Vagina (tissue), 2 donors: ENCODE results near the gene PPP2R5C. TPM values are rescaled to one million over a fixed set of nuclear protein-coding genes. Genes with fewer than 3 reads are reported as not detected.

Experiments
- DNase-seq, 2 donors: peaks; one replicate each; pipeline ENCODE4 v3.0.0-alpha.2; 2017; ENCODE audit errors: extremely low spot score in 2 of 2
- H3K27ac ChIP-seq: fragments of 200-600 bp; sonication (generic); one replicate; pipeline ENCODE4 v1.5.1; 2019
- H3K27me3 ChIP-seq: fragments of 200-600 bp; sonication (generic); one replicate; pipeline ENCODE4 v1.5.1; 2019
- H3K36me3 ChIP-seq, 2 donors: fragments of 200-600 bp; sonication (generic); one replicate each; pipeline ENCODE4 v1.5.1; 2017 to 2019
- H3K4me1 ChIP-seq: fragments of 200-600 bp; sonication (generic); one replicate; pipeline ENCODE4 v1.5.1; 2019
- H3K4me3 ChIP-seq, 2 donors: fragments of 200-600 bp; sonication (generic); 1 replicate in 1 of 2; 2 replicates in 1 of 2; pipeline ENCODE4 v1.5.1; 2016 to 2019
- H3K9me3 ChIP-seq: fragments of 200-600 bp; sonication (generic); one replicate; pipeline ENCODE4 v1.5.1; 2019
- POLR2A ChIP-seq, 2 donors: fragments of 450-650 bp; IDR thresholded peaks; one replicate each; pipeline ENCODE4 v1.6.1; 2017; ENCODE audit warnings: antibody characterized with exemption in 2 of 2, mild to moderate bottlenecking in 2 of 2, moderate library complexity in 2 of 2
- POLR2AphosphoS5 ChIP-seq, 2 donors: sonication (generic); formaldehyde crosslinking; IDR thresholded peaks; one replicate each; pipeline ENCODE4 v1.9.0; 2017; ENCODE audit warnings: antibody characterized with exemption in 2 of 2, mild to moderate bottlenecking in 2 of 2, low read depth in 1 of 2; ENCODE audit not compliant: insufficient read depth in 1 of 2
- intact Hi-C: fragments of 100-400 bp; cut with DNase I; formaldehyde crosslinking; loops from one replicate; pipeline ENCODE4 v1.15.1; 2023
- total RNA-seq: library from RNA; depleted of rRNA; stranded (reverse); fragments of >200 nt; gene quantifications from one replicate; pipeline ENCODE4 v1.2.3, GENCODE V29; 2016
- TF ChIP-seq, protein P1 (sequence below), 3 experiments: fragments of 450-650 bp in 2 of 3; fragments of 200-600 bp in 1 of 3; sonication (generic) in 1 of 3; IDR thresholded peaks; one replicate each; pipeline ENCODE4 v1.5.1; 2017 to 2019; ENCODE audit warnings: antibody characterized with exemption in 3 of 3, mild to moderate bottlenecking in 2 of 3, moderate library complexity in 2 of 3

PPP2R5C gene
- total RNA-seq, 1 donor from 2014 or later, result 88.1 TPM

GRCh38 chr14:101853455-101854018 lies 92.0 kb downstream of the PPP2R5C start:
- peaks cover 0 to 7% of the 10 kb centered on the region in 2 donors for H3K36me3 ChIP-seq
- intact Hi-C loops, result no loop called here
- H3K27me3 ChIP-seq, result no peaks in the 10 kb centered on the region
- H3K4me3 ChIP-seq, result no peak overlapping the region
- no peak for TF ChIP-seq POLR2AphosphoS5 (IDR thresholded peaks at IDR 0.05; ENCODE audit: insufficient read depth in 1 of 2, low read depth in 1 of 2)
- TF ChIP-seq, protein P1, sequence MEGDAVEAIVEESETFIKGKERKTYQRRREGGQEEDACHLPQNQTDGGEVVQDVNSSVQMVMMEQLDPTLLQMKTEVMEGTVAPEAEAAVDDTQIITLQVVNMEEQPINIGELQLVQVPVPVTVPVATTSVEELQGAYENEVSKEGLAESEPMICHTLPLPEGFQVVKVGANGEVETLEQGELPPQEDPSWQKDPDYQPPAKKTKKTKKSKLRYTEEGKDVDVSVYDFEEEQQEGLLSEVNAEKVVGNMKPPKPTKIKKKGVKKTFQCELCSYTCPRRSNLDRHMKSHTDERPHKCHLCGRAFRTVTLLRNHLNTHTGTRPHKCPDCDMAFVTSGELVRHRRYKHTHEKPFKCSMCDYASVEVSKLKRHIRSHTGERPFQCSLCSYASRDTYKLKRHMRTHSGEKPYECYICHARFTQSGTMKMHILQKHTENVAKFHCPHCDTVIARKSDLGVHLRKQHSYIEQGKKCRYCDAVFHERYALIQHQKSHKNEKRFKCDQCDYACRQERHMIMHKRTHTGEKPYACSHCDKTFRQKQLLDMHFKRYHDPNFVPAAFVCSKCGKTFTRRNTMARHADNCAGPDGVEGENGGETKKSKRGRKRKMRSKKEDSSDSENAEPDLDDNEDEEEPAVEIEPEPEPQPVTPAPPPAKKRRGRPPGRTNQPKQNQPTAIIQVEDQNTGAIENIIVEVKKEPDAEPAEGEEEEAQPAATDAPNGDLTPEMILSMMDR (IDR thresholded peaks at IDR 0.05), result no peak
- TF ChIP-seq POLR2A (IDR thresholded peaks at IDR 0.05), result no peak
- no peaks in the 10 kb centered on the region for H3K9me3 ChIP-seq
- peaks cover 39% of the 10 kb centered on the region for H3K4me1 ChIP-seq
- H3K27ac ChIP-seq, result no peak overlapping the region
- no peak for DNase-seq

DNA sequence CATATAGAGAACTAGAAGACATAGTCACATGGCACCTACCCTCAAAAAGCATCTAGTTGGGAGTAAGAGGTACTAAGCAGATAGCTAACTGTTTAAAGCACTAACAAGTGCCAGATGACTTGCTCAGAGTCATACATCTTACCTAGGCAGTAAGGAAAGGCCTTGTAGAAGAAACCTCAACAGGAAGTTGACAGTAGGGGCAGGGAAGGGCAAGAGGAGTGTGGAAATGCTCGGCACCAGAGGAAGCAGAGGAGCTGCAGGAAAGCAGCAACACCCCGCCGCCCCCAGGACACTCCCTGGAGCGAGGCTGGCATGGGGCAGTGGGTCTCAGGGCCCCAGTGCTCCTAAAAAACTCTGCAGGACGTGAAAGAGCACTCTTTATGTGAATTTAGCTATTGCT lies 92.9 kb downstream of the PPP2R5C start:
- H3K36me3 ChIP-seq, result peaks cover 0 to 7% of the 10 kb centered on the region in 2 donors
- intact Hi-C loops, result no loop called here
- H3K27ac ChIP-seq, result no peak overlapping the region
- H3K27me3 ChIP-seq, result no peaks in the 10 kb centered on the region
- no peak overlapping the region for H3K4me3 ChIP-seq
- H3K4me1 ChIP-seq, result peaks cover 37% of the 10 kb centered on the region
- TF ChIP-seq, protein P1 (IDR thresholded peaks at IDR 0.05), result no peak
- TF ChIP-seq POLR2A (IDR thresholded peaks at IDR 0.05) (no peak), POLR2AphosphoS5 (IDR thresholded peaks at IDR 0.05; ENCODE audit: insufficient read depth in 1 of 2, low read depth in 1 of 2) (no peak)
- H3K9me3 ChIP-seq, result no peaks in the 10 kb centered on the region
- no peak for DNase-seq

- H3K27ac ChIP-seq, result no peak overlapping the region
- TF ChIP-seq POLR2A (IDR thresholded peaks at IDR 0.05) (no peak), POLR2AphosphoS5 (IDR thresholded peaks at IDR 0.05; ENCODE audit: insufficient read depth in 1 of 2, low read depth in 1 of 2) (no peak)
- TF ChIP-seq, protein P1 (IDR thresholded peaks at IDR 0.05), result no peak
- H3K4me1 ChIP-seq, result peaks cover 29% of the 10 kb centered on the region
- DNase-seq, result no peak
- H3K27me3 ChIP-seq, result no peaks in the 10 kb centered on the region
- no peaks in the 10 kb centered on the region for H3K9me3 ChIP-seq
- intact Hi-C loops, result no loop called here
- no peak overlapping the region for H3K4me3 ChIP-seq
- peaks cover 0 to 7% of the 10 kb centered on the region in 2 donors for H3K36me3 ChIP-seq
These were observed 94.4 kb downstream of the PPP2R5C start for GRCh38 chr14:101855958-101856357.

- intact Hi-C loops, result no loop called here
- Histone ChIP-seq H3K4me1 (peaks cover 24% of the 10 kb centered on the region), H3K27me3 (no peaks in the 10 kb centered on the region), H3K9me3 (no peaks in the 10 kb centered on the region), H3K36me3 (peaks cover 0 to 7% of the 10 kb centered on the region in 2 donors), H3K27ac (no peak overlapping the region), H3K4me3 (no peak overlapping the region)
- TF ChIP-seq POLR2A (IDR thresholded peaks at IDR 0.05) (no peak), POLR2AphosphoS5 (IDR thresholded peaks at IDR 0.05; ENCODE audit: insufficient read depth in 1 of 2, low read depth in 1 of 2) (no peak)
- TF ChIP-seq, protein P1 (IDR thresholded peaks at IDR 0.05), result no peak
- no peak for DNase-seq
These were observed 95.0 kb downstream of the PPP2R5C start for GRCh38 chr14:101856536-101856935.

DNA sequence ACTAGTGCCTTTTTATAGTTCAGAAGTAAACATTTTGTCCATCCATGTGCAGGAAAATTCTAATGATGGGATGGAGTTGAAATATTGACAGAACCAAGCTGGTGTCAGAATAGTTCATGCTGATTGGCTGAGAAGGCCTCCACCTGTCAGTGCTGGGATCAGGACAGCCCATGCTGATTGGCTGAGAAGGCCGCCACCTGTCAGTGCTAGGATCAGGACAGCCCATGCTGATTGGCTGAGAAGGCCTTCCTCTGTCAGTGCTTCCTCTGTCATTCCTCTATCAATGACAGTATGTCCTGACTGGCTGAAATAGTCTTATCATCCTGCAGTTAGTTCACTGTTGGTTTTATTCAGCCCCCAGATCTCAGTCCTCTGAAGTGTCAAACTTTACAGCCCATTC lies 95.7 kb downstream of the PPP2R5C start:
- TF ChIP-seq, protein P1 (IDR thresholded peaks at IDR 0.05), result no peak
- TF ChIP-seq POLR2AphosphoS5 (IDR thresholded peaks at IDR 0.05; ENCODE audit: insufficient read depth in 1 of 2, low read depth in 1 of 2) (no peak), POLR2A (IDR thresholded peaks at IDR 0.05) (no peak)
- no peak for DNase-seq
- peaks cover 20% of the 10 kb centered on the region for H3K4me1 ChIP-seq
- H3K27me3 ChIP-seq, result no peaks in the 10 kb centered on the region
- intact Hi-C loops, result no loop called here
- peaks cover 0 to 7% of the 10 kb centered on the region in 2 donors for H3K36me3 ChIP-seq
- H3K4me3 ChIP-seq, result no peak overlapping the region
- H3K27ac ChIP-seq, result no peak overlapping the region
- no peaks in the 10 kb centered on the region for H3K9me3 ChIP-seq
